Hepatic stellate cell (primary cell): ENCODE data around the gene KIF16B.
A peak's percentile ranks its signal among the peaks of the same experiment; 100 is the strongest.
"Not testable (repeated sequence)": the region's sequence is repeated elsewhere in the genome, so short reads cannot be mapped to it uniquely, and the experiment has no call there.

Experiments
- DNase-seq: peaks from one replicate; pipeline ENCODE4 v3.0.0; 2011; ENCODE audit warnings: low spot score

Gene KIF16B

DNA sequence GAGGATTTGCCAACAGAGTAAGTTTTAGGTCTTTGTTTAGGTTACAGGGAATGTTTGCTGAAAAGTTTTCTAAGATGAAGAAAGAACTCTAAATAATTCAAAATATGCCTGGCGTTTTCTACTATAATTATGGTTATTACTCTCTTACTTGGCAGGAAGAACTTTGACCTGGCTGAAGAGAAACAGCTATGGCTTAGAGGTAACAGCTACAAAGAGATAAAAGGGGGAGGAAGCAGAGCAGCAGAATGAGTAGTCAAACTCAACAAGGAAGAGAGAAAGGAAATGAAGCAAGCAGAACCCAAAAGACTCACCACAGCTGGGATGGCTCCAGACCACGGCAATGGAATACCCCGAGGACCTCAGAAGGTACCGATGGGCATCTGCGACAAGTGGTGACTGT is 95.6 kb downstream of the KIF16B start:
- DNase-seq: no peak

DNA sequence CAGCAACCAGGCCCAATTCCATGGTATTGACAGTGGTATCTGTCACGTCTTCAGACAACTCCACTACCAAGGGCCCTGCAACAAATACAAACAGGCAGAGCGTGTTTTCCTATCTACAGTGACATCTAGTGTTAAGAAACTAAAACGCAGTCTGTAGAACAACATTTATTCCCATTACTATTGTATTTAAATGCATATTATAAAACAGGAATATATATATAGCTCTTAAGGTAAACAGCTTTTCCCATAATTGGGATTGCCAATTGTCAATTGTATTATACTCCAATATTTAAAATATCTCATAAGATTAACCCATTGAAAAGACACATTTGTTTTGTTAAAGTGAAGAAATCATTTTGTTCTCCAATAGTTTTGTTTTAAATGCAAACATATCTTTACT is 97.2 kb downstream of the KIF16B start:
- DNase-seq: peak; percentile 9

DNA sequence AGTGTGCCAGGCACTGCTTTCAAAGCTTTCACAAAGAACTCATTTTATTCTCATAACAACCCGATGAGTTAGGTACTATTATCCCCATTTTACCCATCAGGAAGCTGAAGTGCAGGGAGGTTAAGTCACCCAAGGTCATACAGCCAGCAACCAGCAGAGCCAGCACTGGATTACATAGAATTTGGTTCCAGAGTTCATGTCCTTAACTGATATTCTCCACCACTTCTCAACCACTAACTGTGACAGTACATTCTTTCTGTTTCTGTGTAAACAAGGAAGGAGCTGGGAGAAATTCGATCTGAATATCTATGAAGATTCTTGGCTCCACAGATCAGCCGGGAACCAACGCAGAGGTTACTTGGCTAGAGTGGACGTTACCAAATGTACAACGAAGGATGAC is 98.0 kb downstream of the KIF16B start:
- DNase-seq: no peak

DNA sequence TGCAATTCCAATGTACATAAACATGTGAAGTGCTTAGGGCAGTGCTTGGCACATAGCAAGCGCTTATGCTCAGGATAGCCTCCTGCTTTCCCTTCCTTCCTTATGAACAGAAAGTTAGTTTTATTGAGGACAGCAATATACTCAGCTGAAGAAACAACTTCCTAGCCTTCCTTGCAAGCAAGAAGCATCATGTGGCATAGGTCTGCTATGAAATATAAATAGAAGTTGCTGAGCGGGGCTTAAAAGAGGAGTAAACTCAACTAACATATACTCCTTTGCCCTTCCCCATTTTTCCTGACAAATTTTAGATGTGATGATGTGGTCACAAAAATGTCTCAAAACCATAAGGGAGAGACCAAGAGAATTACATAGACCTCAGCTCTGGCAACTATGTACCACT is 98.9 kb downstream of the KIF16B start:
- DNase-seq: no peak

DNA sequence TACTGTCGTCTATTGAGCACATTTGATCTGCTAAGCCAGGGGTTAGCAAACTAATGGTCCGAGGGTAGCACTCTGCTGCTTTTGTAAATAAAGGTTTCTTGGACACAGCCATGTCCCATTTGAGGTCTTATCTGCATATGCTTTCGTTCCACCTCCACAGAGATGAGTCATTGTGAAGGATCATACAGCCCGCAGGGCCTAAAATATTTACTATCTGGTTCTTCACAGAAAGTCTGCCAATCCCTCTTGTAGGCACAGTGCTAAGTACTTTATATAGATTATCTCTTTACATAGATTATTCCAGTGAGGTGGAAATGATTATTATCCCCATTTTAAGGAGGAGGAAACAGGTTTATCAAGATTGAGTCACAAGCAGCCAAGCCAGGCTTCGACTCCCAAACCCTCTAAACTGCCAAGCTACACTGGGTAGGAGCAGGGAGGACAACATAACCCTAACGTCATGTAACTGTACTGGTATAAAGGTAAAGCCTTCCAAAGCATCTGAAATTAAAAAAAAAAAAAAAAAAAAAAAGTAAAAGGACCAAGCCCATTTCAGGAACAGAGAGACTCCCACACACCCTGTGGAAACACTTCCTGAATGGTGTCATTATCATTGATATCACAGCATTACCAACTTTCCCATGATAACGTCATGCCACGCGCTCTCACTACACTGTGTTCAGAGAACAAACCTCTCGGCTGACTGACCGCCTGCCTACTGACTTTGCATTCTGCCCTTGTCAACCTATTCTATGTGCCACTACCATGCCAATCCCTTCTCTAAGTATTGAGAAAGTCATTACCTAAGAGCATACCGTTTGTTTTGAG is 101.0 kb downstream of the KIF16B start:
- no peak for DNase-seq

DNA sequence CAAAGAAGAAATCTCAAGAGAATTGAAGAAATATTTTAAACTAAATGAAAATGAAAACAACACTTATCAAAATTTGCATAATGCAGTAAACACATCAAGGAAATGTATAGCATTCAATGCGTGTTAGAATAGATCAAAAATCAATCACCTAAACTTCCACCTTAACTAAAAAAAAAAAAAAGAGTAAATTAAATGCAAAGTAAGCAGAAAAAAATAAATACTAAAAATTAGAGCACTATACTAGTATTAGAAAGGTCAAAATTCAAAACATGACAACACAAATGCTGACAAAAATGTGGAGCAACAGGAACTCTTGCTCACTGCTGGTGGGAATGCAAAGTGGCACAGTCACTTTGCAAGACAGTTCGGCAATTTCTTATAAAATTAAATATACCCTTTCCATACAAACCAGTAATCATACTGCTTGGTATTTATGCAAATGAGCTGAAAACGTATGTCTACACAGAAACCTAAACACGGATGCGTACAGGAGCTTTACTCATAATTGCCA is 103.8 kb downstream of the KIF16B start:
- DNase-seq: no peak

DNA sequence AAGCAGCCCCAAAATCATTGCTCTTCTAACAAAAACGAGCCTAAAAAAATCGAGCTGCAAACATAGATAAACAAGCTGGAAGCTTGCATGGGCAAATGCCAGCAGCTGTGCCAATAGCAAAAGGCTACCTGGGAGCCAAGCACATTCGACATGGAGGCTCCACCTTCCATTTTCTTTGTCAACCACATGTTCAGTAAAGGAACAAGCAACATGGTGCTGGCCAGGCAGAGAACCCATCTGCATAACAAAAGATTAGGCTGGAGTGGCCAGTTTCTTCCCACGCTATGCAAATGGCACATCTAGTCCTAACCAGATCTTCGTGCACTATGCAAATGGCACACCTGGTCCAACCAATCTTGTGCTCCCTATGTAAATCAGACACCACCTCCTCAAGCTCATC is 110.5 kb downstream of the KIF16B start:
- no peak for DNase-seq

DNA sequence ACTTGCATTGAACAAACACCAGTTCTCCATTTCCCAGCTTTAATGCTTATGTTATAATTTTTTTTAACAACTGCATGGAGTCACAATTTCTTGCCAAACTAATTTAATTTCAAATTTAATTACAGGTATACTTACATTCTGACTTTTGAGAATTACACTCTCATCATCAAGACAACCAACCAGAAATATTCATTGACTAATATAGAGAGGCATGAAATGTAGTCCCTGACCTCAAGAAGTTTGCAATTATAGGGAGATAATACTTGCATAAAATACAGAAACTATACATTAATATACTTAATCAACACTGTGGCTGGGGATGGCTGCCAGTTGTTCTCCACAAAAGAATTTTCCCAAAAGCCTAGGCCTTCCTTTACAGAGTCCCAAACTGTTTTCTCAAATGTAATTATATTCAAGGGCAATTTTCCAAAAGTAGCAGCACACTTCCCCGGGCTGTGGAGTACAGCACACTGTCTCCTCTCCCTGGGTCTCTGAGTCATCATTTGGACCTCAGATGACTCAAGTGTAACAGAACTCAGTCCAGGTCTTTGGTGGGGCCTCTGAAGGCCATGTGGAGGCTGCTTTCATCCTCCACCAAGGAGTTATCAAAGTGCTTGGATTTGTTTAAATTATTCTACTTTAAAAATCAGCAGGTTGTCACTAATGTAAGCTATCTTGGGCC is 114.1 kb downstream of the KIF16B start:
- peak; percentile 29 for DNase-seq

DNA sequence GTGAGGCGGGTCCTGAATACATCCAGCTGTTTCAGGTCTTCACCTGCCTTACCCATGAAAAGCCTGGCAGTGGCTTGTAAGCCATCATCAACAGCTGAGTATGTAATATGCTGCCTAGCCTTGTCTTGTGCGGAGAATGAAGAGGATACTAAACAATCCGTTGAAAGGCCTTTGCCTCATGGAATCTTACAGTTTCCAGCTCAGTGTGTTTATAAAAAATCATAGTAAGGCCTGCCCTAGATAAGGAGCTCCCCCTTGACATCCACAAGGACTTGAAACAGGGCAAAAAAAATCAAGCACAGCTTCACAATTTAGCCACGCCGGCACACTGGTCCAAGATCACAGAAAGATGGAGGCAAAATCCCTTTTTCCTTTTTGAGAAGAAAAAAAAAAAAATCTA is 115.7 kb downstream of the KIF16B start:
- DNase-seq: no peak

DNA sequence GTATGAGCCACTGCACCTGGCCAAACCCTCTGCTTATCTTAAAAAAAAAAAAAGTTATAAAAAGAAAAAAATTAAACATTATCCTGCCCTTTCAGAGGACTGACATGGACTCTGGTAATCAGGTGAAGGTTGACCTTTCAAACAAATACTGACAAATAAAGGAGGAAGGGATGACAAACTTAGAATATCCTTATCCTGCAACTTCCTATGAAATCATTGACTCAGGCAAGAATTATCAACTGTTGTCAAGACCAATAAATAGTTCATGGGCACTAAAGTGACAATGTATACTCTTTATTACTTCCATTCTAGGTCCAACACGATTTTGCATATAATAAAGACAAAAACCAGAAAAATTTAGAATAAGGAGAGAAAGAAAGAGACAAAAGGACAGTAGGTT is 117.9 kb downstream of the KIF16B start:
- no peak for DNase-seq

DNA sequence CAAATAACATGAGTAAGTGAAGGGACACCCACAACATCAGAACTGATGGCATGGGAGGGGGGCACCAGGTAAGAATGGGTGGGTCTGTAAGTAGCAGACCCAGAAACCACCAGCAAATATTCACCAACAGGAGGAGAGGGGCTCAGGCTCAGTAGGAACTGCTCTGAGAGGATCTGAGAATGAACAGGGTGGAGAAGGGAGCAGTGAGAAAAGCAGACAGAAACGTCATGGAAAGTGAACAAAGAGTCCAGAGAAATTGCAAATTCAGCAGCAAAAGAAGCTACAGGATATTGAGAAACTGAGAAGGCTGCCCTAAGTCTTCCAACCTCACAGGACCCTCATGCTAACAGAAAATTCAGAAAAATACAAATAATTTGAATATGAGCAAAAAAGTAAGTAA is 121.3 kb downstream of the KIF16B start:
- no peak for DNase-seq

DNA sequence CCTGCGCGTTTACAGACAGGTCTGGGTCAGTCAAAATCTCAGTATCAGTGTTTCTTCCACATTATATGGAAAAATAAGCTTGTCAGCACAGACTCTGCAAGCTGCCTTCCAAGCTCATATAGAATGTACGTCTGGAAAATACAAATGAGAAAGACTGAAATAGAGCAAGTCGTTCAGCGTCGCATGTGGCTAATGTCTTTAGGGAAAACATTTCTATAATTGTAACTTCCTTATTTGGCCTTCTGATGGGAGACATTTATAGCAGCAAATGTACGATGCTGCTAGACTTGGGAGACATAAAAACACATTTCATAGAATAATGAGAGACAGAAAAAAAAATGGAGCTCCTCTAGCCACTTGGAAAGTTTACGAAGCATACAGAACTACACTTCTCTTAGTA is 122.2 kb downstream of the KIF16B start:
- no peak for DNase-seq

DNA sequence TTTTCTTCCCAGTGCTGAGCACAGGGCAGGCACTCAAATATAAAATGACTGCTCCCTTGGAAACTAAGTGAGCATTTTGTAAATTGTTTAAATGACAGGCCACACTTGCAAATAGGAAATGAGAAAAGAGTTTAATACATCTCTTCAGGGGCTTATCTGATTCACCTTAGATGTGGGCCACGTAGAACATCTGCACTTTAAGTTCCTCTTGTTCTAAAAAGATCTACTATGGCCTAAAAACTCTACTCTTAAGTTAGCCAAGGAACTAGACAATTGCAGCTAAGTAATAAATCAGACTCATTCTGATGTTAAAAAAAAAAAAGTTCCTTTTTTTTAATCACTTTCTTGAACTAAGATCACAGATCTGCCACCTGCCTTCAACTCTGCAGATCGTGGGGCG is 126.3 kb downstream of the KIF16B start:
- DNase-seq: no peak

DNA sequence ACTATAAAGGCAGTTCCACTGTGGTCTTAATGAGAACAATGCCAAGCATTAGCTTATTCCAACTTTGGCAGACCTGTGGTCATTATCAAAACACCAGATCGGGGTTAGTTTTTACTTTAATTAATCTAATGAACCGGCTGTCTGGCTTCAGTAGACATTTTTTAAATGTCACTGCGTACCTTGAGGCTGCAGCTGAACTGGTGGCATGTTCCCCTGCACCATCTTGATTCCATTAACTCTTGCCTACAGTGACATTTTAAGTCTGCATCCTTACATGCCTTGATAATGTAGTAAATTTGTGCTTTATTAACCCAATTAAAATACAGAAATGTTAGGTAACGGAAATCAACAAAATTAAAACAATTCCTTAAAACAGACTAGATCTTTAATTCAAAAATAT is 127.0 kb downstream of the KIF16B start:
- no peak for DNase-seq

DNA sequence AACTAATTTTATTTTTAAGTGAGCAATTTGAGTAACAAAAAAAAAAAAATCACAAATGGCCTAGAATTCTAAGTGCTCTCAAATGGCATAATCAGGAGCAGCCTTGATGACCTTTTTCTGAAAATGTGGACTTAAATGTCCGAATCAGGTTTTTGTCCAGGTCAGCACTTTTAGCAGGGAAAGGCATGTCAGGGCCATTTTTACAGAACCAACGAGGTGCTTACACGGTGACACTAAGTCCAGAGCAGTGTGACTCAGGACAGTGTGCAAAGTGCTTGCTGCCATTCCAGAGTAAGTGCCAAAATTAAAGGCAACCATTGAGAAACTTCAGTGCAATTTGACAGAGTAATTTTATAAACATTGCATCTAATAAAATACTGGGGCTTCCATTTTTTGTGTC is 127.8 kb downstream of the KIF16B start:
- no peak for DNase-seq

DNA sequence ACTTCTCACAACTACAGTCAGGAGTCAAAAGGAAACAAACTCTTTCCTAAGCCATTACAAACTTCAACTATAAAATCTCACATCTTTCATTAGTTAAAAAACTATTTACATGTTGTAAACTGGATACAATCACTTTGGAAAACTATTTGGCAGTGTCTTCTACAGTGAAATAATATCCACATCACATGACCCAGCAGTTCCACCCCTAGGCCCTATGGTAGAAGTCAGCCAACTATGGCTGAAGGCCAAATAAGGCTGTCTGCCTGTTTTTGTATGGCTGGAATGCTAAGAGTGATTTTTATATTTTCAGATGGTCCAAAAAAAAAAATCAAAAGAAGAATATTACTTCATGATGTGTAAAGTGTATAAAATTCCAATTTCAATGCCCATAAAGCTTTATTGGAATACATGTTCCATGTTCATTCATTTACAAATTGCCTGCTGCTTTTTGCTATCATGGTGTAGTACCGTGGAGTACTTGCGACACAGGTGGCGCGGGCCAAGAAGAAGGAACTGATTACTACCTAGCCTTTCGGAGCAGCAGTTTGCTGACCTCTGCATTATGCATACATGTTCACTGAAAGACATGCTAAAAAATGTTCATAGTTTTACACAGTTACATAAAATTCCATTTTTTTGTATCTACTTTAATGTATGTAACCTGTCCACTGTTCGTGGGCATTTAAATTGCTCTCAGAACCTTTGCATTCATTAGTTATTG is 129.0 kb downstream of the KIF16B start:
- no peak for DNase-seq

DNA sequence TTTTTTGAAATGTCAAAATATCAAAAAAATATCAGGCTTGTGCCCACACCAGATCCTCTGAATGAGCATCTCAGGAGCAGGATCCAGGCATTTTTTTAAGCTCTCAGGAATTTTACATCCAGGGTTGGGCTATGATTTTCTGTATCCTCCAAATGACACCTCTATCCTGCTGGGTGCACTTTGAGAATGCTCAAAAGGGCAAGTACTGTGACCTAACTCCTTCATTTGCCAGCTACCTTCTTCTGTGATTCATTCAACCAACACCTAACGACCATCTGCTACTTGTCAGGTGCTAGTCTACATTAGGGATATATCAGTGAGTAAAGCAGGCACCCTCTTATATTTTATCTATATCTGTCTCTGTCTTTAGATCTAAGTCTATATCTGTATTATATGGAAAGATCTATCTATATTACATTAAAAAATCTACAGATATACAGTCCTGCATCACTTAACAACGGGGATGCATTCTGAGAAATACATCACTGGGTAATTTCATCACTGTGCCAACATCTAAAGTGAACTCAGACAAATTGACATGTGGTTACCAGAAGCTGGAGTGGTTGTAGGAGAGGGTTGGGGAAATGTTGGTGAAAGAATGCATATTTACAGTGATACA is 131.6 kb downstream of the KIF16B start:
- no peak for DNase-seq

DNA sequence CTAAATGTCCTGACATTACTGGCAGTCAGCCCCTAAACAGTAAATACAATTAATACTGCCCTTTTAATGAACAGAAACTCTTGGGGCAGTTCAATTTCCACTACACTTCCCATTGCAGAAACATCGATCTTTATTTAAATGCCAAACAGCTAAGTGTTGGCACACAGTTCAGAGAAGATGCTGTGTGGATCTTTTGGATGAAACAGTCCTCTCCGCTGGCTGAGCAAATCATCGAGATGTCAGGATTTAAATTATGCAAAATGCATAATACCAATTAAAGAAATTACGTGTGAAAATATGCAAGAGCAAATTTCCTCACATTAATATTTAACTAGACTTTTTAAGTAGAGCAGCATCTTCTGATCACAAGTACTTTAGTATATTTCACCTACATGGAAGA is 132.6 kb downstream of the KIF16B start:
- no peak for DNase-seq

DNA sequence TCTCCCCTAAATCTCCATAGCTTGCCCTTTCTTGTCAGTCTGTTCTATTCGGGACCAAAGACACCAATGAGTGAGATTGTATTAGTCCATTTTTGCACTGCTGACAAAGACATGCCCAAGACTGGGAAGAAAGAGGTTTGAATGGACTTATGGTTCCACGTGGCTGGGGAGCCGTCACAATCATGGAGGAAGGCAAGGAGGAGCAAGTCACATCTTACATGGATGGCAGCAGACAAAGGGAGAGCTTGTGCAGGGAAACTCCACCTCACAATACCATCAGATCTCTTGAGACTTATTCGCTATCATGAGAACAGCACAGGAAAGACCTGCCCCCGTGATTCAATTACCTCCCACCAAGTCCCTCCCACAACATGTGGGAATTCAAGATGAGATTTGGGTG is 133.7 kb downstream of the KIF16B start:
- DNase-seq: not testable (repeated sequence)

DNA sequence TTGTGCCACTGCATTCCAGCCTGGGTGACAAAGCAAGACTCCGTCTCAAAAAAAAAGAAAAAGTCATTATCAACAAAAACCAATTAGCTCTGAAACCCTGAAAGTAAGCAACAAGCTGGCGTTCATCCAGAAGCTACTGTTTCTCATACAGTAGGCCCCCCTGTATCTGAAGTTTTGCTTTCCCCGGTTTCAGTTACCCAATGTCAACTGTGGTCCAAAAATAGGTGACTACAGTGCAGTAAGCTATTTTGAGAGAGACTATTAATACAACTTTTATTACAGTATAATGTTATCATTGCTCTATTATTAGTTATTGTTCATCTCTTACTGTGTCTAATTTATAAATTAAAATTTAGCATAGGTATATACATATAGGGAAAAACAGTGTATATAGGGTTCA is 135.1 kb downstream of the KIF16B start:
- no peak for DNase-seq

DNA sequence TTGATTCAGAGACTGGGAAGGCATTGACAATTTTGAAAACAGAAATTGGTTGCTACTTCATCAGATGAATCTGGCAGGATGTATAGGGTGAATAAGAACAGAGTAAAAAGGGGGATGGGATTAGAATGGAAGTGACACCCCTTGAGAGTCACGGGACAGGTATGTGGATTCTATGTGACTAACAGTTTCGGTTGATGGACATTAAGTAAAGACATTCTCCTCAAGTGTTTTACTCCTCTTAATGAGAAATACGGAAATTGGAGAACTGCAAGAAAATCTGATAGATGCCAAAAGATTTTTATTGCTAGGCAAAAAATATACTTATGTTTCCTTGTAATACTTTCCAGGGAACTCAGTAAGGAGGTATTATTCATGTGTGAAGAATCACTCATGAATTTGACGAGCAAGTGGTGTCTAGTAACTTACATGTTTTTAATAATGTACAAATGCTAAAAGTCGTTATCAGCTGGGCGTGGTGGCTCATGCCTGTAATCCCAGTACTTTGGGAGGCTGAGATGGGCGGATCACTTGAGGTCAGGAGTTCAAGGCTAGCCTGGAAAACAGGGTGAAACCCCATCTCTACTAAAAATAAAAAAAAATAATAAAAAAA is 135.8 kb downstream of the KIF16B start:
- no peak for DNase-seq

DNA sequence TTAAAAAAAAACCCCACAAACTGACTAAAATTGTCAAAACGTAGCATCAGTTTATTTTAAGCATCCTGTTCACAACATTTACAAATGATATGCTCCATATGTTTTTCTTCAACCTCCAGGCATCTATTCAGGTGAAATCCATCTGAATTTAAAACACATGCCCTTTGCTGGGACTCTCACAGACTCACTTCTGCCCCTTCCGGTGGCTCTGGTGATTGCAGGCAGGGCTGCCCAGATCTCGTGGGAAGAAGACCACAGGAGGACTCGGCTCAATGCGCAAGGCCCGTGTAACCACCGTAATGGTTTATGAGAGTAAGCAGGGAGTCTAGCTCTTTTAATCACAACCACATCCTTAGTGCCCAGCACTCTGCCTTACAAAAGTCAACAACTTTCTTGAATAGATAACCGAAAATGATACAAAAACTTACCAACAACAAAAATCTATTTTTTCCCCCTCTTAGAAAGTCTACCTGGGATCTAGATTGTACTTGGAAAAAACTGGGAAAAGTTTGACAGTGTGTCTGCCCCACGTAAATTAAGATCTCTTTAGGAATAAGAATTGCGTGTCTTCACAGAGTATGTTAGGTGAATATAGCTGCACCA is 139.1 kb downstream of the KIF16B start:
- peak; percentile 6 for DNase-seq
